Activated T-helper 2 cell treated with anti-CD3 and anti-CD28 coated beads, Interferon-gamma antibody, Interleukin-2, Interleukin-4, amounts not matched to agents 10 μg/mL and 5 μg/mL and 100 μg/mL, durations not matched to agents 14 hours and 24 hours and 36 hours (primary cell): ENCODE results near the gene AKAP9. TPM values are rescaled to one million over a fixed set of nuclear protein-coding genes. Genes with fewer than 3 reads are reported as not detected.
A peak's percentile ranks its signal among the peaks of the same experiment; 100 is the strongest.
"Not testable (repeated sequence)": the region's sequence is repeated elsewhere in the genome, so short reads cannot be mapped to it uniquely, and the experiment has no call there.

Experiments
- DNase-seq: peaks from one replicate; pipeline ENCODE4 v3.0.0; 2021; ENCODE audit warnings: low spot score
- H3K27ac Mint-ChIP-seq: one replicate; pipeline ENCODE4 v1.8.0; 2021; ENCODE audit warnings: mixed read lengths
- H3K27me3 Mint-ChIP-seq: one replicate; pipeline ENCODE4 v1.8.0; 2021; ENCODE audit warnings: low read depth, mixed read lengths
- H3K36me3 Mint-ChIP-seq: one replicate; pipeline ENCODE4 v1.8.0; 2021; ENCODE audit warnings: low read depth, mixed read lengths
- H3K4me1 Mint-ChIP-seq: one replicate; pipeline ENCODE4 v1.8.0; 2021; ENCODE audit warnings: low read depth, mixed read lengths
- H3K4me3 Mint-ChIP-seq: one replicate; pipeline ENCODE4 v1.8.0; 2021; ENCODE audit warnings: low read depth, mild to moderate bottlenecking, moderate library complexity, mixed read lengths
- H3K9me3 Mint-ChIP-seq: one replicate; pipeline ENCODE4 v1.8.0; 2021; ENCODE audit warnings: mixed read lengths
- intact Hi-C: fragments of 100-400 bp; cut with micrococcal nuclease; formaldehyde crosslinking; loops from one replicate; pipeline ENCODE4 v1.15.1; 2023
- total RNA-seq: library from RNA; stranded (reverse); gene quantifications from 2 replicates; pipeline ENCODE4 v1.2.3, GENCODE V29; 2022

AKAP9 gene
- total RNA-seq, 1 donor from 2014 or later, result 36.2 TPM

DNA sequence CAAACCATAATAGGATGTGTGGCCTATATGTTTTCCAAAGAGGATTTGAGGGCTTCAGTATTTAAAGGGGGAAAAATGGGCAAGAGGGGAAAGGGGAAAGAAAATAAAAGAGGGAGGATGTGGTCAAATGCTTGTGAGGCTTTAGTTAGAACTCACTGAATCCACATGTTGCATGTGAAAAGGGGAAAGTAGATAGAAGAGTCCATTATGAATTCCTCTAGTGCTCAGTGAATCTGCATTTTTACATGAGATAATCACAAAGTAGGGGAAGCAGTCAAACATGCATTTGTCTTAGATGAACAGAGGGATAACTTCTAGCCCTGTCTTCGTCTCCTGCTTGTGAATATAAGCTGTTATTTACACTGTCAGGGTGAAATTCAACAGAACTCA, 24.6 kb upstream of the AKAP9 start:
- H3K4me1 Mint-ChIP-seq, result peaks cover 16% of the 10 kb centered on the region

DNA sequence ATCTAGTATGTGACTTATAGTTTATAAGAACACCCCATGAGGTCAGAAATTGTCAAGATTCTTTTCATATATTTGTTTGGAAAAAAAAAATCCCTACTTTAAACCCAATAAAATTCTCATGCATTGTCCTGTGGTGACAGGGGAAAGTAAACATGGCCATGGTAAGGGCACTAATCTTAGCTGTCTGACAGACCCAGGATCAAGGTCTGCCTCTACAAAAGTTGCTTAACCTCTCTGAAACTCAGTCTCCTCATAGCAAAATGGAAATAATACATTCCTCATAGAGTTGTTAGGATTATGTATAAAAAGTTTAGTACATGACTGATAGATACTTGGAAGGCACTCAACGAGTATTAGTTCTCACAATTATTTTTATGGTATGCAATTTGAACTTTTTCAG, 22.3 kb upstream of the AKAP9 start:
- no peak overlapping the region for H3K4me3 Mint-ChIP-seq
- no peak overlapping the region for H3K27ac Mint-ChIP-seq
- H3K27me3 Mint-ChIP-seq, result peaks cover 12% of the 10 kb centered on the region
- peaks cover 16% of the 10 kb centered on the region for H3K4me1 Mint-ChIP-seq
- intact Hi-C loops, result no loop called here
- no peaks in the 10 kb centered on the region for H3K9me3 Mint-ChIP-seq
- no peak for DNase-seq
- H3K36me3 Mint-ChIP-seq, result no peaks in the 10 kb centered on the region

More for the DNA sequence above, 24.6 kb upstream of the AKAP9 start:
- no peak for DNase-seq
- intact Hi-C loops, result no loop called here
- Mint-ChIP-seq H3K9me3 (no peaks in the 10 kb centered on the region), H3K27ac (no peak overlapping the region), H3K36me3 (no peaks in the 10 kb centered on the region), H3K4me3 (no peak overlapping the region), H3K27me3 (peaks cover 6% of the 10 kb centered on the region)

DNA sequence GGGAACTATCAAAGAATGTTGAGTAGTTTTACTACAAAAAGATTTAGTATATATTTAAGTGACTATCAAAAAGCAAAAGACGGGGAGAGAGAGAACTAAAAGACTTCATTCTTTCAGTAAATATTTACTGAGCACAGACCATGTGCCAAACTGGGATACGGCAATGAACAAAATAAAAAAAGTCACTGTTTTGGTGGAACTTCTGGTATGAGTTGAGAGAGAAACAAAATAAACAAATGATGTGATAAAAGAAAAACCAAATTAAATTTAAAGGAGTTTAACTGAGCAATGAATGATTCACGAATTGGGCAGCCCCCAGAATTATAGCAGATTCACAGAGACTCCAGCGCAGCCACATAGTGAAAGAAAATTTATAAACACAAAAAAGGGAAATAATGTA, 17.8 kb upstream of the AKAP9 start:
- Mint-ChIP-seq H3K36me3 (no peaks in the 10 kb centered on the region), H3K9me3 (no peaks in the 10 kb centered on the region), H3K4me3 (no peak overlapping the region), H3K27ac (no peak overlapping the region), H3K27me3 (peaks cover 37% of the 10 kb centered on the region), H3K4me1 (peaks cover under 1% of the 10 kb centered on the region)
- intact Hi-C loops, result no loop called here
- DNase-seq, result no peak

DNA sequence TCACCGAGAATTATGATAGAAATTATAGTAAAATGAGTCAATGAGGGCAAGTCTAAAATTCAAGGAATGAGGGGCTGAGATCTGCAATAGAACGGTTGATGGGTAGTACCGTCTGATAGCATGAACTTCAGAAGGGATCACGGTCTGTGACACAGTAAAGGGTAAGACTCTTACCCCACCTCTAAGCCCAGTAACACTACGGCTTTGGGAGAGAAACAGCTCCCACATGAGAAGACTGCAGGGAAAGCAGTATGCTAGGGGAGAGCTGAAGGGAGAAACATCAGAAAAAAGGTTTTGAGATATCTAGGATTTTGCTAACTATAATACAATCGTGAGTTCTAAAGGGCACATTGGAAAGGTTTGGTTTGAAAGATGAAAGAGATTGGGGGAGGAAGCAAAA, 12.8 kb upstream of the AKAP9 start:
- Mint-ChIP-seq H3K4me3 (no peak overlapping the region), H3K9me3 (no peaks in the 10 kb centered on the region)
- DNase-seq, result no peak

DNA sequence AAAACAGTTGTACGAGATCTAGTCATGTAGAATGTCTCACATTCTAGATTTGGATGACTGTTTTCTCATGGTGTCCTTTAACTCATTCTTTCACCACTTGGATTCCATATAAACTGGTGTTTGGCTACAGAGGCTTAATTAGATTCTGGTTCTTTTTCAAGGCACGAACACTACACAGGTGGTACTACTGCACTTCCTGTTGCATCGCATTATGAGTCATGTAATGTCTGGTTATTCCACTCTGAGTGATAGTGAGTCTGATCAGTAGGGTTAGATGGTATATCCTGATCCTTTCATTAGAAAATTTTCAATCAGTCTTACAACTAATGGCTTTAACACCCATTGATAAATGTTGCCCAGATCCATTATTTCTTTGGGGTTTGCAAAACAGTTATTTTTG, 11.2 kb upstream of the AKAP9 start:
- Mint-ChIP-seq H3K36me3 (no peaks in the 10 kb centered on the region), H3K9me3 (no peaks in the 10 kb centered on the region), H3K4me1 (peaks cover 10% of the 10 kb centered on the region), H3K27ac (no peak overlapping the region), H3K4me3 (no peak overlapping the region), H3K27me3 (peaks cover 32% of the 10 kb centered on the region)
- no peak for DNase-seq
- intact Hi-C loops, result no loop called here

More for the DNA sequence above, 12.8 kb upstream of the AKAP9 start:
- H3K27me3 Mint-ChIP-seq, result peaks cover 33% of the 10 kb centered on the region
- intact Hi-C loops, result no loop called here
- H3K36me3 Mint-ChIP-seq, result no peaks in the 10 kb centered on the region
- no peak overlapping the region for H3K27ac Mint-ChIP-seq
- H3K4me1 Mint-ChIP-seq, result peaks cover 10% of the 10 kb centered on the region

DNA sequence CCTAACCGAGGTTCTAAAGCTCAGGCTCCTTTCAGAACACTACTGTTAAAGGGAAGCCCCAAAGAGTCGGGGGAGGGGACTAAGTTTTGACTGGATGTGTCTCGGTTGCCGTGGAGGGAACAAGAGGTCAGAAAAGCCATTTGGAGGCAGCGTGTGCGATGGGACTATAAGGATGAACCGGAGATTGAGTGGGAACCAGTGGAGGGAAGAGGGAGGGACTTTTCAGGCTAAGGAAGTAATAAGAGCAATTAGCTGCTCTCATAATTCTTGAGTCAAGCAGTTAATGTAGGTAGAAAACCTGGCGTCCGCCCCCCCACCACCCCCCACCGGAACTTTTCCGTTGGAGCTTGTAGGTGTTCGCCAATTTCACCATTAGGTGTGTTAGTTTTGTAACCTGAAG, 491 bp upstream of the AKAP9 start:
- intact Hi-C loops, result loop anchor here (1.0 to 10.0 kb wide), 5 partner anchors 60 to 585 kb away; partner anchors contain the start of genes ANKIB1, CYP51A1, GATAD1 and KRIT1
- DNase-seq, result peak; percentile 16
- Mint-ChIP-seq H3K4me3 (peak overlapping the region; percentile 88), H3K4me1 (peaks cover 26% of the 10 kb centered on the region), H3K27me3 (peaks cover 10% of the 10 kb centered on the region), H3K27ac (peak overlapping the region; percentile 93), H3K9me3 (no peaks in the 10 kb centered on the region), H3K36me3 (peaks cover 4% of the 10 kb centered on the region)

DNA sequence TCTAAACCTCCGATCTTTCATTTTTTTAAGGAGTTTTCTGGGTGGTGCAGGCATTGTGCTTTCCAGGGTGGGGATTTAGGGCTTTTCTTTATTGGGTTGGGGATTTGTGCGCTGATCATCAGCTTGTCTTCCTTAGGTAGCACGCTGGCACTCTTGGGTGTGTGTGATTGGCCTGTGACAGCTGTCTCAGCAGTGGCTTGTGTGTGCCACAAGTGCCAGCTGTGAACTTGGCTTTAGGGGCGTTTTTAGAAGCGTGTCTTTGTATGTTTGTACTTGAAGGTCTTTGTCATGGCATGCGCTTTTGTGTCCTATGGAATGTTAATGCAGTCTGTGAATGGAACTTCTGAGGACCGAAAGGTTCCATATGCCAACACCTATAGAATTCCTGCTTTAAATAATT, 788 bp downstream of the AKAP9 start:
- peaks cover 3% of the 10 kb centered on the region for H3K27me3 Mint-ChIP-seq
- peak; percentile 16 for DNase-seq
- peaks cover 30% of the 10 kb centered on the region for H3K4me1 Mint-ChIP-seq
- H3K36me3 Mint-ChIP-seq, result peaks cover 6% of the 10 kb centered on the region
- H3K9me3 Mint-ChIP-seq, result no peaks in the 10 kb centered on the region
- H3K27ac Mint-ChIP-seq, result peak overlapping the region; percentile 91
- intact Hi-C loops, result loop anchor here (2.0 to 10.0 kb wide), 3 partner anchors 193 to 583 kb away; partner anchors contain the start of genes CYP51A1, GATAD1, PEX1 and RBM48
- H3K4me3 Mint-ChIP-seq, result peak overlapping the region; percentile 88

DNA sequence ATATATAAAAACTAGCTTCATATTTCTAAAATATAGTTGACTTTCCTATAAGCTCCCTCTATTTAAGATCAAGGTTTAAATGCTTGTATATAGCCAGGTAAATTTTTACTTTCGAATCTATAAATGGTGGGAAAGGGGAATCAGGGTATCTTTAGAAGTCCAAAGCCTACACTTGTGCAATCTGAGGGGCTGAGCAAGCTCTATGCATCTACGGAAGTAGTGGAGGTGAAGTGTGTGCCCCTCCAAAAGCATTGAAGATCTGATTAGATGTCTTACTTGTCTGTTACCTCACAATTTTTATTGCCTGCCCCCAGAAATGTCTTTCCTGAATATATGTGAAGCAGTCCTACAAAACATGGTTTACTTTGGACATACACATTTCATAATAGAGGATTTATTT, 1.6 kb downstream of the AKAP9 start:
- Mint-ChIP-seq H3K4me1 (peaks cover 32% of the 10 kb centered on the region), H3K4me3 (peak overlapping the region; percentile 14), H3K27ac (no peak overlapping the region), H3K27me3 (no peaks in the 10 kb centered on the region), H3K9me3 (no peaks in the 10 kb centered on the region), H3K36me3 (peaks cover 13% of the 10 kb centered on the region)
- DNase-seq, result no peak
- intact Hi-C loops, result loop anchor here (5.0 to 10.0 kb wide), 2 partner anchors 505 to 582 kb away; partner anchors contain the start of genes GATAD1, PEX1 and RBM48

DNA sequence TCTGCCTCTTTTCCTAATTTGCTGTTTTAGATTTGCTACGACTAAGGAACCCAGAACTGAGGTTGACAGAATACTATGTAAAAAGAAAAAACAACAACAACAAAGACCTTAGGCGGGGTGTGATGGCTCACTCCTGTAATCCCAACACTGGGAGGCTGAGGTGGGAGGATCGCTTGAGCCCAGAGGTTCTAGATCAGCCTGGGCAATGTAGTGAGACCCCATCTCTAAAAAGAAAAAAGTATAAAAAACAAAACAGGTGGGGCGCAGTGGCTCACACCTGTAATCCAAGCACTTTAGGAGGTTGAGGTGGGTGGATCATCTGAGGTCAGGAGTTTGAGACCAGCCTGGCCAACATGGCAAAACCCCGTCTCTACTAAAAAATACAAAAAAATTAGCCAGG, 4.3 kb downstream of the AKAP9 start:
- not testable (repeated sequence) for H3K27ac Mint-ChIP-seq, DNase-seq, H3K4me3 Mint-ChIP-seq, H3K9me3 Mint-ChIP-seq, H3K27me3 Mint-ChIP-seq
- intact Hi-C loops, result loop anchor here (5.0 to 10.0 kb wide), 2 partner anchors 502 to 580 kb away; partner anchors contain the start of genes GATAD1, PEX1 and RBM48
- peaks cover 21% of the 10 kb centered on the region for H3K36me3 Mint-ChIP-seq
- H3K4me1 Mint-ChIP-seq, result peaks cover 33% of the 10 kb centered on the region

DNA sequence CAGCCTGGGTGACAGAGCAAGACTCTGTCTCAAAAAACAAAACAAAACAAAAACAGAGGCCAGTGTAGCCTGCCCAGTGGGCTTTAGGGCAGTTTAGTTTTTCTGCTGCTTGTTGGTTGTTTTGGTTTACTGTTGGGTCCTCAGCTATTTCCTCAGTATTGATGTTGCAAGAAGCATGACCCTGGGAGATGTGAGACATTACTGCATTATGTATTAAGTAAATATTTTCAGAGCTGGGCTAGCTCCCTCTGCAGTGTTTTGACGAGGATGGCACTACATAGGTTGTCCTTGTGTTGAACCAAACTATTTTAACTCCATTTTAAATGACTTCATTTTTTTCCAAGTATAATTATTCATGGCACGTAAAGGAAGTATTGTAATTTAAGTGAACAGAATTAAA, 4.8 kb downstream of the AKAP9 start:
- no peak overlapping the region for H3K4me3 Mint-ChIP-seq
- peaks cover 4% of the 10 kb centered on the region for H3K9me3 Mint-ChIP-seq
- peaks cover 30% of the 10 kb centered on the region for H3K4me1 Mint-ChIP-seq
- DNase-seq, result no peak
- intact Hi-C loops, result loop anchor here (10.0 kb wide), 1 partner anchor 579 kb away; the partner anchor contains the start of genes PEX1 and RBM48
- no peaks in the 10 kb centered on the region for H3K27me3 Mint-ChIP-seq
- peaks cover 21% of the 10 kb centered on the region for H3K36me3 Mint-ChIP-seq
- H3K27ac Mint-ChIP-seq, result no peak overlapping the region

DNA sequence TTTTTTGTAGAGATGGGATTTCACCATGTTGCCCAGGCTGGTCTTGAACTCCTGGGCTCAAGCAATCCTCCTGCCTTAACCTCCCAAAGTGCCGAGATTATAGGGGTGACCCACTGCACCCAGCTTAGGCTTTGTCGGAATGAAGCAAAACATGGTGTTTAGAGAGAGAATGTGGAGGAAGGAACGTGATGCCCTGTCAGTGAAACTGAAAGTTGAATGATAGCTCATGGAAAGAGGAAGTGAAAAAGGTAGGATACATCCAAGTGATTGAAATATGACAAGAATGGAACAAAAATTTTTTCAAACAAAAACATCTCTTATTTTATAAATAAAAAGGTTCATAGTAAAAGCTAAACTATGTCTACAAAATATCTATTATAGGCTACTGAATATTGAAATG, 5.9 kb downstream of the AKAP9 start:
- intact Hi-C loops, result loop anchor here (10.0 kb wide), 1 partner anchor 578 kb away; the partner anchor contains the start of genes PEX1 and RBM48
- Mint-ChIP-seq H3K4me1 (peaks cover 28% of the 10 kb centered on the region), H3K27ac (no peak overlapping the region), H3K4me3 (no peak overlapping the region), H3K36me3 (peaks cover 18% of the 10 kb centered on the region), H3K27me3 (no peaks in the 10 kb centered on the region), H3K9me3 (peaks cover 4% of the 10 kb centered on the region)
- DNase-seq, result no peak

DNA sequence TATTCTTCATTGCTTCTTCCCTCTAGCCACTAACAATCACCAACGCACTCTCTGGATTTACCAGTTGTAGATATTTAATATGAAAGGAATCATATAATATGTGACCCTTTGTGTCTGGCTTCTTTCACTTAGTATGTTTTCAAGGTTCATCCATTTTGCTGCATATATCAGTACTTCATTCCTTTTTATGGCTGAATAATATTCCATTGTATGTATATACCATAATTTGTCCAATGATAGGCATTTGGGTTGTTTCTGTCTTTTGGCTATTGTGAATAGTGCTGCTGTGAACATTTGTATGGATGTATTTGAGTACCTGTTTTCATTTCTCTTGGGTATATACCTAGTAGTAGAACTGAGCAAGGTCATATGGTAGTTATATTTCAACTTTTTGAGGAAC, 7.3 kb downstream of the AKAP9 start:
- intact Hi-C loops, result loop anchor here (10.0 kb wide), 1 partner anchor 577 kb away; the partner anchor contains the start of genes PEX1 and RBM48
- Mint-ChIP-seq H3K27ac (no peak overlapping the region), H3K27me3 (no peaks in the 10 kb centered on the region), H3K36me3 (peaks cover 17% of the 10 kb centered on the region), H3K4me3 (no peak overlapping the region), H3K4me1 (peaks cover 26% of the 10 kb centered on the region), H3K9me3 (peaks cover 4% of the 10 kb centered on the region)
- DNase-seq, result no peak

DNA sequence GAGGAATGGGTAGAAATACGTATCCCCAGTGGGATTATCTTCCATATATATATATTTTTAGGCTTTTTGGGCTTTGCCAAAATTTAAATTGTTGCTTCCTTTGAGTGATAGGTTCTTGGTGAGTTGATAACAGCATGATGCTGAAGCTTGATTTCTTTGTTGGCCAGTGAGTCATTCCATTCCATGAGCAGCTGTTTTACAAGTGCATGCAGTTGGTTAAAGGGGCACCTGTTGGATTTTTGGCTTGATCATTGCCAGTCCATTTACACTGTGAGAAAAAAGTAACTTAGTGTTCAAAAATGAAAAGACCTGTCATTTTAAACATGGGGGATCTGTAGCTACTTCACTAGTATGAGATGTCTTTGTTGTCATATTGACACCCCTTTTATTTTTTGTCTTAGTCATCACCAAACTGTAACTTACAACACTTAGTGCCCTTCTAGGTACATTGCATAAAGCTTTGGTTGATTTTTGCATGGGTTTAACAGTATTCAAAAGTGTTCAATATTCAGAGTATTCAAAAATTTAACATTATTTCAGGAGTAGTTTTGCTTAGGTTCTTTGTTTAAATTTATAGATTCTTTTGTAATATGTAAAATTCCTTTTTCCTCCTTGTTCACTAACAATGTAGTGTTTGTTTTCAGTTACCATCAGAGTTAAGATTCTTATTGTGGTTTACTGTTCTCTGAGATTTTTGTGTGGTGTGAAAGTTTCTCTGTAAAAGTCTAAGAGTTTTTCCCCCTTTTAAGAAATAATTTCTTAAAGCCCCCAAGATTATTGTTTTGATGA, 8.8 kb downstream of the AKAP9 start:
- intact Hi-C loops, result loop anchor here (10.0 kb wide), 1 partner anchor 575 kb away; the partner anchor contains the start of genes PEX1 and RBM48
- Mint-ChIP-seq H3K27ac (no peak overlapping the region), H3K27me3 (no peaks in the 10 kb centered on the region), H3K4me1 (peaks cover 26% of the 10 kb centered on the region), H3K36me3 (peaks cover 17% of the 10 kb centered on the region), H3K9me3 (peaks cover 4% of the 10 kb centered on the region), H3K4me3 (no peak overlapping the region)
- no peak for DNase-seq
